ENCODE results near the gene RBM26. TPM values are rescaled to one million over a fixed set of nuclear protein-coding genes. Genes with fewer than 3 reads are reported as not detected.

The RBM26 gene
- total and polyA plus RNA-seq, 8 donors: 6.1 to 76.9 (median 28.1) TPM

DNA sequence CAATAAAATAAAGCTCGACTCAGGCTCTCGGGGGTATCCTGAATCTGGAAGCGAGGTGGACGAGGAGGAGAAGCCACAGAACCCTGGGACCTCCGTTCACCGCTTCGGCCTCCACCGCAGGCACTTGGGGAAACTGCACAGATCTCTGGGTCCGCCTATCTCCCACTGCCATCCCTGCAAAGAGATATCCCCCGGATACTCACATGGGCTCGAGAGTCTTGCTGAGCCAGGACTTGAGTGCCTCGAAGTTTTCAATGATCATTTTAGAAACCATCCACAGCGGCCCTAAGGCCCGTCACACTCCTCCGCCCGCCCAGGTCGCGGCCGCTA is 589 bp downstream of the RBM26 start:
- WGBS, 5 donors: 0 to 2% (median 0%) methylated on average over 13 to 19 of the region's 19 CpGs
- peaks cover 33 to 69% (median 54%) of the 10 kb centered on the region in 4 donors for H3K4me1 ChIP-seq
- peak overlapping the region; percentile 92 to 100 (median 96) for H3K27ac ChIP-seq
- DNase-seq: no peak
- intact Hi-C loops (cut with DNase I; ENCODE audit: low total_unique reads): no loop called here
- H3K36me3 ChIP-seq: no peaks in the 10 kb centered on the region
- H3K27me3 ChIP-seq: no peaks in the 10 kb centered on the region
- peak overlapping the region; percentile 84 to 100 (median 97) for H3K4me3 ChIP-seq
- H3K9me3 ChIP-seq: no peaks in the 10 kb centered on the region
- TF ChIP-seq EP300 (IDR thresholded peaks at IDR 0.05) (no peak), POLR2A (IDR thresholded peaks at IDR 0.05) (no peak), POLR2AphosphoS5 (IDR thresholded peaks at IDR 0.05) (no peak)
- TF ChIP-seq, protein P1, sequence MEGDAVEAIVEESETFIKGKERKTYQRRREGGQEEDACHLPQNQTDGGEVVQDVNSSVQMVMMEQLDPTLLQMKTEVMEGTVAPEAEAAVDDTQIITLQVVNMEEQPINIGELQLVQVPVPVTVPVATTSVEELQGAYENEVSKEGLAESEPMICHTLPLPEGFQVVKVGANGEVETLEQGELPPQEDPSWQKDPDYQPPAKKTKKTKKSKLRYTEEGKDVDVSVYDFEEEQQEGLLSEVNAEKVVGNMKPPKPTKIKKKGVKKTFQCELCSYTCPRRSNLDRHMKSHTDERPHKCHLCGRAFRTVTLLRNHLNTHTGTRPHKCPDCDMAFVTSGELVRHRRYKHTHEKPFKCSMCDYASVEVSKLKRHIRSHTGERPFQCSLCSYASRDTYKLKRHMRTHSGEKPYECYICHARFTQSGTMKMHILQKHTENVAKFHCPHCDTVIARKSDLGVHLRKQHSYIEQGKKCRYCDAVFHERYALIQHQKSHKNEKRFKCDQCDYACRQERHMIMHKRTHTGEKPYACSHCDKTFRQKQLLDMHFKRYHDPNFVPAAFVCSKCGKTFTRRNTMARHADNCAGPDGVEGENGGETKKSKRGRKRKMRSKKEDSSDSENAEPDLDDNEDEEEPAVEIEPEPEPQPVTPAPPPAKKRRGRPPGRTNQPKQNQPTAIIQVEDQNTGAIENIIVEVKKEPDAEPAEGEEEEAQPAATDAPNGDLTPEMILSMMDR (IDR thresholded peaks at IDR 0.05): no peak

DNA sequence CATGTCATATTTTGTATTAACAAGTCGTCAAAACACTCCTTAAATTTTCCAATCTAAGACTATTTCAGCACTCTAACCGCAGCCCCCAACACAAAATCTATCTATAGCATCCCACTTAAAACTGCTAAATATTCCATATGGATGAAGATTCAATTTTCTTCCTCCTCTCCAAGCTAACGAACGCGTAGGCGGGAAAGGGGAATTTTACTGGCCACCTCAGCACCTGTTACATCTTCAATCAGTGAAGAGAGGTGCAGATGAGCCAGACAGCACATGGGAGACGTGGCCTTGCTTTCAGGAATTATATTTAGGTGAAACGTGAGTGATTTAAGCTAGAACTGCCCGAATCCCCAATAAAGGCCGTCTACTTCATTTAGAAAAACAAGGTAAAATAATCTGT is 1.1 kb downstream of the RBM26 start:
- 0 to 1% (median 1%) methylated on average over 10 of the region's 10 CpGs for WGBS, 5 donors
- H3K36me3 ChIP-seq: peaks cover 0 to 3% (median 2%) of the 10 kb centered on the region in 4 donors
- peak overlapping the region in 4 of 5 donors; percentile 95 to 100 (median 96) for H3K27ac ChIP-seq
- no peaks in the 10 kb centered on the region for H3K27me3 ChIP-seq
- DNase-seq: peak in 1 of 2 donors; percentile 34
- H3K4me1 ChIP-seq: peaks cover 33 to 74% (median 55%) of the 10 kb centered on the region in 4 donors
- H3K4me3 ChIP-seq: peak overlapping the region; percentile 84 to 100 (median 97)
- no peak for TF ChIP-seq EP300 (IDR thresholded peaks at IDR 0.05)
- TF ChIP-seq POLR2AphosphoS5 (IDR thresholded peaks at IDR 0.05): no peak
- intact Hi-C loops (cut with DNase I; ENCODE audit: low total_unique reads): no loop called here
- H3K9me3 ChIP-seq: no peaks in the 10 kb centered on the region

DNA sequence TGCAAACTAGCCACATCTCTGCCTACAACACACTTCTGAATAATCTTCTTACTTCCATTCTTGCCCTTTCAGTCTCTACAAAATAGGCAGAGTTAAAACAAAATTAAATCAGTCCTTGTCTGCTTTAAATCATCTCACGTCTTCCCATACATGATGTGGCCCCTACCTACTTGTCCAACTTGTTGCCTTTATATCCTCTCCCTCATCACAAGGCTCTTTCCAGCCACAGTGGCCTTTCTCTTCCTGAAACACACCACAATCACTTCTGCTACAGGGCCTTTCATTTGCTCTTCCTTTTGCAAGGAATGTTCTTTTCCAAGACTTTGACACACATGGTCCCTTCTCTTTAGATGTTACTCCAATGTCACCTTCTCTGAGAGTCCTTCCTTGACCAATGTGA is 1.7 kb downstream of the RBM26 start:
- H3K9me3 ChIP-seq: no peaks in the 10 kb centered on the region
- H3K27me3 ChIP-seq: no peaks in the 10 kb centered on the region
- peak overlapping the region in 3 of 5 donors; percentile 51 to 100 (median 95) for H3K27ac ChIP-seq
- no peak for DNase-seq
- WGBS, 5 donors: 10 to 14% (median 10%) methylated on average over 1 of the region's 1 CpG
- TF ChIP-seq, protein P1 (IDR thresholded peaks at IDR 0.05): no peak
- no peak for TF ChIP-seq POLR2A (IDR thresholded peaks at IDR 0.05)
- TF ChIP-seq POLR2AphosphoS5 (IDR thresholded peaks at IDR 0.05): no peak
- no peak for TF ChIP-seq EP300 (IDR thresholded peaks at IDR 0.05)
- peak overlapping the region; percentile 84 to 100 (median 97) for H3K4me3 ChIP-seq
- intact Hi-C loops (cut with DNase I; ENCODE audit: low total_unique reads): no loop called here
- H3K4me1 ChIP-seq: peaks cover 33 to 80% (median 55%) of the 10 kb centered on the region in 4 donors
- H3K36me3 ChIP-seq: peaks cover 0 to 9% (median 7%) of the 10 kb centered on the region in 4 donors

DNA sequence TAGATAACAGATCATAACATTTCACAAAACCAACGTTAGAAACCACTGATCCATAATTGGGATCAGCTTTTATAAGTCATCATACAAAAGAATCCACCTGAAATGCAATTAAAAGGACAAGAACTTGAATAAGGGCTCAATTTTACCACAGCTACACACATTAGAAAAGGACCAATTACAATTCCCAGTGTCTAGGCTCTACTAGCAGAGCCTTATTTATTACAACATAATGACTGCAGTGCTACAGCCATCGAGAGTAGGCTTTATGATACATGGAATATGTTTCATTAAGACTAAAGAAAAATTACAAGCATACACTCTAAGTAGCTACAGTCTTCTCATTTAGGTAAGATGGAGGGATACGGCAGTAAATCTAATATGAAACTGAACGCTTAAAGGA is 2.9 kb downstream of the RBM26 start:
- Histone ChIP-seq H3K9me3 (no peaks in the 10 kb centered on the region), H3K4me3 (peak overlapping the region in 2 of 4 donors; percentile 84 to 100), H3K27ac (peak overlapping the region in 4 of 5 donors; percentile 14 to 95 (median 53)), H3K27me3 (no peaks in the 10 kb centered on the region), H3K36me3 (peaks cover 0 to 18% (median 14%) of the 10 kb centered on the region in 4 donors), H3K4me1 (peaks cover 39 to 88% (median 61%) of the 10 kb centered on the region in 4 donors)
- TF ChIP-seq, protein P1 (IDR thresholded peaks at IDR 0.05): no peak
- TF ChIP-seq POLR2A (IDR thresholded peaks at IDR 0.05) (no peak), POLR2AphosphoS5 (IDR thresholded peaks at IDR 0.05) (no peak), EP300 (IDR thresholded peaks at IDR 0.05) (no peak)
- WGBS, 5 donors: 40 to 46% (median 42%) methylated on average over 4 of the region's 4 CpGs
- intact Hi-C loops (cut with DNase I; ENCODE audit: low total_unique reads): no loop called here
- DNase-seq: no peak

DNA sequence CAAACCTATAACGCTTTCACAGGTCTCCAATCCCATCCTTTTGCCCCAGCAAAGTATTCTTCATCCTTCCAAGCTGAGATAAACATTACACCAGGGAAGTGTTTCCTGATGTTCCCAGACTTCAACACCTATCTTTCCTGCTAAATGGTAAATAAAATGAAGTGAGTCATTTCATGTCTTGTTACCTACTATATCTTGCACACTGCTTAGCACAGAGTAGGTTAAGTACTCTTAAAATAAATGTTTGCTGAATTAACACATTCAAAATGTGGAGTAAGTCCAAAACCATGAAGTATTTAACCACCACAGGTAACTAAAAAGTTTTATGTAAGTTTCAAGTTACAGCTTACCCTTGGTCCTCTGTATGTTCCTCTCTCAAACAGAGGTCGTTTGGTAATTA is 3.4 kb downstream of the RBM26 start:
- Histone ChIP-seq H3K4me1 (peaks cover 40 to 85% (median 60%) of the 10 kb centered on the region in 4 donors), H3K27me3 (no peaks in the 10 kb centered on the region), H3K4me3 (peak overlapping the region in 1 of 4 donors; percentile 100), H3K36me3 (peaks cover 0 to 18% (median 14%) of the 10 kb centered on the region in 4 donors), H3K9me3 (no peaks in the 10 kb centered on the region), H3K27ac (peak overlapping the region in 4 of 5 donors; percentile 14 to 95 (median 53))
- no peak for DNase-seq
- 43 to 50% (median 47%) methylated on average over 2 of the region's 2 CpGs for WGBS, 5 donors
- intact Hi-C loops (cut with DNase I; ENCODE audit: low total_unique reads): no loop called here
- TF ChIP-seq EP300 (IDR thresholded peaks at IDR 0.05): no peak
- TF ChIP-seq POLR2A (IDR thresholded peaks at IDR 0.05): no peak
- TF ChIP-seq, protein P1 (IDR thresholded peaks at IDR 0.05): no peak
- no peak for TF ChIP-seq POLR2AphosphoS5 (IDR thresholded peaks at IDR 0.05)
